ENCODE data around the gene TSKS. TPM values are rescaled to one million over a fixed set of nuclear protein-coding genes. Genes with fewer than 3 reads are reported as not detected.

TSKS gene
- total and polyA plus RNA-seq, 2 donors (not counting 3 experiments of a cell fraction or from before 2014, with no cell fraction given): 0.03 TPM; not detected in 1

DNA sequence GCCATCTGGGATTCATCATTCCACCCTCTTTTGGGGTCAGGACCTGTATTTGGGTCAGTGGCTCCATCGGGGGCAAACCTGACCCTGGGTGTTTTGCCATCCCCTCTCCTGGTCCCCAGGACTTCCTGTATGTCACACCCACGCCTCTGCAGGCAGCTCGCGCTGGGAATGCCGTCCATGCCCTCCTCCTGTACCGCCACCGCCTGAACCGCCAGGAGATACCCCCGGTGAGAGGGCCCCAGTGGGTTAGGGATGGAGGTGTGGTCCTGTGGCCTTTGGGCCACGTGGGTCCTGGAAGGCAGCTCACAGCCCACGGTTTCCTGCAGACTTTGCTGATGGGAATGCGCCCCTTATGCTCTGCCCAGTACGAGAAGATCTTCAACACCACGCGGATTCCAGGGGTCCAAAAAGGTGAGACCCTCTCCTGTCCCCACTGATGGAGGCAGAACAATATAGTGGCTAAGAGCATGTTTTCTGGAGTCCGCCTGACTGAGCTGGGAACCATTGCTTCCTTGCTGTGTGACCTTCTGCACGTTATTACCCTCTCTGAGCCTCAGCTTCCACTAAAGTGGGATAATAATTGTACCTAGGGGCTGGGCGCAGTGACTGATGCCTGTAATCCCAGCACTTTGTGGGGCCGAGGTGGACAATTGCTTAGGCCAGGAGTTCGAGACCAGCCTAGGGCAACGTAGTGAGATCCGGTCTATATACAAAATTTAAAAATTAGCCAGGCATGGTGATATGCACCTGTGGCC lies 58.0 kb downstream of the TSKS start:
- no TSS peak for BruUV-seq (replicated peaks)
- ChIA-PET POLR2A (no interaction called here), CTCF (interaction anchor here (1.5 kb wide), 1 partner anchor 13 kb away, joined by 6 read pairs; no protein-coding TSS in a partner anchor)
- FAIRE-seq (no peak), DNase-seq (ENCODE audit: low read depth, low spot score) (no peak)
- H2AFZ ChIP-seq (ENCODE audit: low read depth, low read length): no peak overlapping the region
- H3K27me3 ChIP-seq (ENCODE audit: control insufficient read depth in 2 of 2, insufficient read depth in 2 of 2, low read length in 2 of 2): no peaks in the 10 kb centered on the region
- no peaks in the 10 kb centered on the region for H3K4me1 ChIP-seq (ENCODE audit: control insufficient read depth, extremely low read depth, insufficient read depth, low read length)
- TF ChIP-seq POLR2A (IDR thresholded peaks at IDR 0.05; ENCODE audit: low read depth, low read length): no peak
- TF ChIP-seq, protein P1, sequence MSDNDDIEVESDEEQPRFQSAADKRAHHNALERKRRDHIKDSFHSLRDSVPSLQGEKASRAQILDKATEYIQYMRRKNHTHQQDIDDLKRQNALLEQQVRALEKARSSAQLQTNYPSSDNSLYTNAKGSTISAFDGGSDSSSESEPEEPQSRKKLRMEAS (IDR thresholded peaks at IDR 0.05; ENCODE audit: insufficient read depth, insufficient read length): no peak
- no peak for TF ChIP-seq FOS (IDR thresholded peaks at IDR 0.05; ENCODE audit: borderline replicate concordance, insufficient read depth, low read length)
- TF ChIP-seq, protein P2, sequence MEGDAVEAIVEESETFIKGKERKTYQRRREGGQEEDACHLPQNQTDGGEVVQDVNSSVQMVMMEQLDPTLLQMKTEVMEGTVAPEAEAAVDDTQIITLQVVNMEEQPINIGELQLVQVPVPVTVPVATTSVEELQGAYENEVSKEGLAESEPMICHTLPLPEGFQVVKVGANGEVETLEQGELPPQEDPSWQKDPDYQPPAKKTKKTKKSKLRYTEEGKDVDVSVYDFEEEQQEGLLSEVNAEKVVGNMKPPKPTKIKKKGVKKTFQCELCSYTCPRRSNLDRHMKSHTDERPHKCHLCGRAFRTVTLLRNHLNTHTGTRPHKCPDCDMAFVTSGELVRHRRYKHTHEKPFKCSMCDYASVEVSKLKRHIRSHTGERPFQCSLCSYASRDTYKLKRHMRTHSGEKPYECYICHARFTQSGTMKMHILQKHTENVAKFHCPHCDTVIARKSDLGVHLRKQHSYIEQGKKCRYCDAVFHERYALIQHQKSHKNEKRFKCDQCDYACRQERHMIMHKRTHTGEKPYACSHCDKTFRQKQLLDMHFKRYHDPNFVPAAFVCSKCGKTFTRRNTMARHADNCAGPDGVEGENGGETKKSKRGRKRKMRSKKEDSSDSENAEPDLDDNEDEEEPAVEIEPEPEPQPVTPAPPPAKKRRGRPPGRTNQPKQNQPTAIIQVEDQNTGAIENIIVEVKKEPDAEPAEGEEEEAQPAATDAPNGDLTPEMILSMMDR (IDR thresholded peaks at IDR 0.05; ENCODE audit: extremely low read depth in 1 of 2, insufficient read depth in 1 of 2, low read depth in 1 of 2, low read length in 2 of 2): no peak
- no peak for TF ChIP-seq JUN (IDR thresholded peaks at IDR 0.05; ENCODE audit: borderline replicate concordance, insufficient read depth, insufficient read length, low read depth)
- TF ChIP-seq EZH2 (IDR thresholded peaks at IDR 0.05; ENCODE audit: borderline replicate concordance, low read depth, low read length, severe bottlenecking): no peak
- TF ChIP-seq POLR2AphosphoS5 (IDR thresholded peaks at IDR 0.05; ENCODE audit: insufficient read depth, low read depth, low read length): no peak
- TF ChIP-seq GATA2 (IDR thresholded peaks at IDR 0.05; ENCODE audit: insufficient read depth, insufficient read length, low read depth, low read length): no peak
- TF ChIP-seq MYC (IDR thresholded peaks at IDR 0.05; ENCODE audit: low read depth, low read length): no peak
- H3K4me3 ChIP-seq (replicated peaks in 1 of 3; ENCODE audit: insufficient read depth in 1 of 3, low read depth in 1 of 3, low read length in 3 of 3): no peak overlapping the region
- no peak overlapping the region for H3K4me2 ChIP-seq (ENCODE audit: insufficient read depth, low read length)
- H3K79me2 ChIP-seq (ENCODE audit: control insufficient read depth, insufficient read depth, low read length): no peaks in the 10 kb centered on the region
- dilution Hi-C loops (cut with MboI; ENCODE audit: extremely low pct_ligation_motif_present, low sequenced_read_pairs): no loop called here
- H3K27ac ChIP-seq (ENCODE audit: insufficient read depth, low read depth, low read length): no peak overlapping the region
- H3K9me3 ChIP-seq (replicated peaks; ENCODE audit: control insufficient read depth, insufficient read depth, low read length): no peaks in the 10 kb centered on the region
- peaks cover 0 to 11% of the 10 kb centered on the region in 2 experiments for H3K36me3 ChIP-seq (ENCODE audit: control insufficient read depth in 2 of 2, extremely low read depth in 1 of 2, insufficient read depth in 2 of 2, low read length in 2 of 2)
- intact Hi-C loops (cut with micrococcal nuclease): no loop called here
- no peak overlapping the region for H3K9ac ChIP-seq (replicated peaks; ENCODE audit: extremely low read depth, insufficient read depth, low read length)
- H4K20me1 ChIP-seq (replicated peaks; ENCODE audit: control insufficient read depth, extremely low read depth, insufficient read depth, low read length): no peaks in the 10 kb centered on the region
- no peaks in the 10 kb centered on the region for H3K9me1 ChIP-seq (replicated peaks; ENCODE audit: control insufficient read depth, extremely low read depth, insufficient read depth, low read length)

All from endothelial cell of umbilical vein (primary cell).